ENCODE measurements around the gene HOXC11. TPM values are rescaled to one million over a fixed set of nuclear protein-coding genes. Genes with fewer than 3 reads are reported as not detected.

HOXC11 gene
- total RNA-seq, 1 experiment from 2014 or later, result 2.2 TPM

- CTCF ChIA-PET, result interaction anchor here (0.7 kb wide), 1 partner anchor 14 kb away, joined by 3 read pairs; no protein-coding TSS in a partner anchor
- no peaks in the 10 kb centered on the region for H3K9me3 Mint-ChIP-seq (ENCODE audit: unreplicated experiment)
- no TSS peak for BruUV-seq (replicated peaks)
Observed at GRCh38 chr12:53958128-53958527, 14.8 kb upstream of the HOXC11 start.

GRCh38 chr12:53959314-53959713, 13.6 kb upstream of the HOXC11 start:
- Histone ChIP-seq H3K9me3 (no peaks in the 10 kb centered on the region), H3K27me3 (replicated peaks; ENCODE audit: control insufficient read depth, insufficient read depth, low read length) (no peaks in the 10 kb centered on the region), H3K4me1 (peaks cover 15% of the 10 kb centered on the region), H3K36me3 (ENCODE audit: control insufficient read depth, insufficient read depth, low read length) (no peaks in the 10 kb centered on the region), H3K4me3 (ENCODE audit: low read depth, low read length) (no peak overlapping the region)
- H3K27ac Mint-ChIP-seq (ENCODE audit: unreplicated experiment), result no peak overlapping the region
- no TSS peak for BruUV-seq (replicated peaks)
- no peaks in the 10 kb centered on the region for H3K9me3 Mint-ChIP-seq (ENCODE audit: unreplicated experiment)
- intact Hi-C loops (cut with micrococcal nuclease; ENCODE audit: unreplicated experiment), result no loop called here
- H3K4me3 Mint-ChIP-seq (ENCODE audit: unreplicated experiment), result no peak overlapping the region
- no peaks in the 10 kb centered on the region for H3K27me3 Mint-ChIP-seq (ENCODE audit: insufficient read depth, unreplicated experiment)
- CTCF ChIA-PET, result no interaction called here
- no peak for TF ChIP-seq CTCF (IDR thresholded peaks at IDR 0.05; ENCODE audit: insufficient read depth in 1 of 2, low read depth in 1 of 2, low read length in 1 of 2, severe bottlenecking in 1 of 2, unreplicated experiment in 1 of 2)
- POLR2A ChIA-PET, result no interaction called here
- no peak for DNase-seq
- no peaks in the 10 kb centered on the region for H3K36me3 Mint-ChIP-seq (ENCODE audit: insufficient read depth, unreplicated experiment)
- peaks cover 6% of the 10 kb centered on the region for H3K4me1 Mint-ChIP-seq (ENCODE audit: low read depth, unreplicated experiment)

More at GRCh38 chr12:53958128-53958527, 14.8 kb upstream of the HOXC11 start:
- peaks cover 24% of the 10 kb centered on the region for H3K4me1 ChIP-seq
- Mint-ChIP-seq H3K4me3 (ENCODE audit: unreplicated experiment) (no peak overlapping the region), H3K27me3 (ENCODE audit: insufficient read depth, unreplicated experiment) (no peaks in the 10 kb centered on the region), H3K36me3 (ENCODE audit: insufficient read depth, unreplicated experiment) (peaks cover 5% of the 10 kb centered on the region), H3K27ac (ENCODE audit: unreplicated experiment) (no peak overlapping the region), H3K4me1 (ENCODE audit: low read depth, unreplicated experiment) (peaks cover 12% of the 10 kb centered on the region)
- no peaks in the 10 kb centered on the region for H3K9me3 ChIP-seq
- no peaks in the 10 kb centered on the region for H3K36me3 ChIP-seq (ENCODE audit: control insufficient read depth, insufficient read depth, low read length)
- no peak overlapping the region for H3K4me3 ChIP-seq (ENCODE audit: low read depth, low read length)
- POLR2A ChIA-PET, result no interaction called here
- no peaks in the 10 kb centered on the region for H3K27me3 ChIP-seq (replicated peaks; ENCODE audit: control insufficient read depth, insufficient read depth, low read length)
- TF ChIP-seq CTCF (IDR thresholded peaks at IDR 0.05; ENCODE audit: insufficient read depth in 1 of 2, low read depth in 1 of 2, low read length in 1 of 2, severe bottlenecking in 1 of 2, unreplicated experiment in 1 of 2), result no peak
- DNase-seq, result no peak
- intact Hi-C loops (cut with micrococcal nuclease; ENCODE audit: unreplicated experiment), result no loop called here

GRCh38 chr12:53960187-53961024, 12.5 kb upstream of the HOXC11 start:
- no peaks in the 10 kb centered on the region for H3K9me3 ChIP-seq
- H3K4me1 ChIP-seq, result peaks cover 10% of the 10 kb centered on the region; the same call in 1 of the 2 replicates

More at GRCh38 chr12:53960187-53961024, 12.5 kb upstream of the HOXC11 start:
- no peak for DNase-seq
- no peak overlapping the region for H3K4me3 Mint-ChIP-seq (ENCODE audit: unreplicated experiment)
- Histone ChIP-seq H3K4me3 (ENCODE audit: low read depth, low read length) (no peak overlapping the region), H3K27me3 (replicated peaks; ENCODE audit: control insufficient read depth, insufficient read depth, low read length) (no peaks in the 10 kb centered on the region), H3K36me3 (ENCODE audit: control insufficient read depth, insufficient read depth, low read length) (no peaks in the 10 kb centered on the region)
- H3K36me3 Mint-ChIP-seq (ENCODE audit: insufficient read depth, unreplicated experiment), result no peaks in the 10 kb centered on the region
- H3K4me1 Mint-ChIP-seq (ENCODE audit: low read depth, unreplicated experiment), result peaks cover 11% of the 10 kb centered on the region
- H3K27ac Mint-ChIP-seq (ENCODE audit: unreplicated experiment), result no peak overlapping the region
- ChIA-PET CTCF (no interaction called here), POLR2A (no interaction called here)
- H3K9me3 Mint-ChIP-seq (ENCODE audit: unreplicated experiment), result no peaks in the 10 kb centered on the region
- no peak for TF ChIP-seq CTCF (IDR thresholded peaks at IDR 0.05; ENCODE audit: insufficient read depth in 1 of 2, low read depth in 1 of 2, low read length in 1 of 2, severe bottlenecking in 1 of 2, unreplicated experiment in 1 of 2)
- no peaks in the 10 kb centered on the region for H3K27me3 Mint-ChIP-seq (ENCODE audit: insufficient read depth, unreplicated experiment)
- intact Hi-C loops (cut with micrococcal nuclease; ENCODE audit: unreplicated experiment), result no loop called here
- BruUV-seq (replicated peaks), result no TSS peak
